A549 (cell line): ENCODE results near the gene FBLN1. TPM values are rescaled to one million over a fixed set of nuclear protein-coding genes. Genes with fewer than 3 reads are reported as not detected.

Experiments
- ATAC-seq, 2 experiments: fragments of 200-7000 bp in 1 of 2; fragments of >200 bp in 1 of 2; cut with Nextera tagmentation in 1 of 2; cut with Tn5 transposase in 1 of 2; 3 replicates each; pipeline versions ENCODE4 v1.8.0 to v1.9.1; 2018 to 2020; ENCODE audit warnings: mild to moderate bottlenecking in 1 of 2, moderate library complexity in 1 of 2
- CTCF ChIA-PET: fragments of 300-600 bp; sonication (Branson Sonifier 250); formaldehyde crosslinking; extraction: SDS; loops from one replicate; lab custom pipeline; 2021; ENCODE audit warnings: antibody characterized with exemption, inconsistent platforms; lab: Yijun Ruan, JAX
- POLR2A ChIA-PET: fragments of 350-600 bp; formaldehyde crosslinking; extraction: SDS; loops from one replicate; lab custom pipeline; 2021; ENCODE audit warnings: antibody characterized with exemption, inconsistent platforms; lab: Yijun Ruan, JAX
- DNase-seq, 2 experiments: peaks; one replicate each; pipeline versions ENCODE4 v3.0.0 to v3.0.0-alpha.2; 2011 to 2016; ENCODE audit warnings: low read depth in 1 of 2, low spot score in 1 of 2
- FAIRE-seq: peaks from 2 replicates; lab custom pipeline; 2011; peaks lifted over from hg19 to GRCh38; lab: Jason Lieb, UNC
- H3K27ac ChIP-seq, 2 experiments: fragments of >200 bp; sonication (Bioruptor Twin); formaldehyde crosslinking; 3 replicates each; pipeline ENCODE4 v1.5.1; 2016 to 2017
- H3K4me1 ChIP-seq: fragments of >200 bp; sonication (Bioruptor Twin); formaldehyde crosslinking; 3 replicates; pipeline ENCODE4 v1.6.1; 2016
- H3K4me2 ChIP-seq: fragments of >200 bp; sonication (Bioruptor Twin); formaldehyde crosslinking; 3 replicates; pipeline ENCODE4 v1.6.1; 2016
- H3K4me3 ChIP-seq: fragments of >200 bp; sonication (Bioruptor Twin); formaldehyde crosslinking; 3 replicates; pipeline ENCODE4 v1.5.1; 2016
- H3K9me3 ChIP-seq: fragments of >200 bp; sonication (Bioruptor Twin); formaldehyde crosslinking; 3 replicates; pipeline ENCODE4 v1.6.1; 2016
- BHLHE40 ChIP-seq: IDR thresholded peaks from 2 replicates; pipeline ENCODE4 v1.6.1; 2012; ENCODE audit warnings: low read depth, low read length, inconsistent platforms
- CBX8 ChIP-seq: fragments of 200-600 bp; sonication (generic); IDR thresholded peaks from 2 replicates; pipeline ENCODE4 v1.6.1; 2016
- CEBPB ChIP-seq, 2 experiments: fragments of >200 bp in 1 of 2; sonication (Bioruptor Twin) in 1 of 2; formaldehyde crosslinking in 1 of 2; IDR thresholded peaks; 2 replicates each; pipeline ENCODE4 v1.6.1; 2012 to 2016
- EHMT2 ChIP-seq: fragments of 200-600 bp; sonication (generic); IDR thresholded peaks from 2 replicates; pipeline ENCODE4 v1.6.1; 2016; ENCODE audit warnings: antibody characterized with exemption, low read depth, mild to moderate bottlenecking, moderate library complexity
- EP300 ChIP-seq, 2 experiments: fragments of >200 bp; sonication (Bioruptor Twin); formaldehyde crosslinking; IDR thresholded peaks; 2 replicates in 1 of 2; 3 replicates in 1 of 2; pipeline ENCODE4 v1.6.1; 2016 to 2017
- FOSB ChIP-seq: fragments of 250-450 bp; sonication (Bioruptor Pico); IDR thresholded peaks from 2 replicates; pipeline ENCODE4 v1.5.0; 2020; ENCODE audit warnings: mild to moderate bottlenecking, moderate library complexity
- FOXS1 ChIP-seq: fragments of 250-450 bp; sonication (Bioruptor Pico); IDR thresholded peaks from 2 replicates; pipeline ENCODE4 v1.5.0; 2020; ENCODE audit warnings: mild to moderate bottlenecking, moderate library complexity
- HDAC2 ChIP-seq: fragments of 200-600 bp; sonication (generic); IDR thresholded peaks from 2 replicates; pipeline ENCODE4 v1.6.1; 2016
- HOXA7 ChIP-seq: fragments of 250-450 bp; sonication (Bioruptor Pico); IDR thresholded peaks from 2 replicates; pipeline ENCODE4 v1.5.0; 2020; ENCODE audit warnings: mild to moderate bottlenecking, moderate library complexity
- HOXB5 ChIP-seq: fragments of 250-450 bp; sonication (Bioruptor Pico); IDR thresholded peaks from 2 replicates; pipeline ENCODE4 v1.5.0; 2020; ENCODE audit warnings: mild to moderate bottlenecking, moderate library complexity
- KDM1A ChIP-seq: fragments of 200-600 bp; sonication (generic); IDR thresholded peaks from 2 replicates; pipeline ENCODE4 v1.6.1; 2016; ENCODE audit warnings: low read depth, mild to moderate bottlenecking
- MYC ChIP-seq: IDR thresholded peaks from 2 replicates; pipeline ENCODE4 v1.6.1; 2012; ENCODE audit warnings: mild to moderate bottlenecking, inconsistent platforms, low read length, improper control_type of control experiment, borderline replicate concordance
- NPAS2 ChIP-seq: fragments of 250-450 bp; sonication (Bioruptor Pico); IDR thresholded peaks from 2 replicates; pipeline ENCODE4 v1.8.0; 2022; ENCODE audit warnings: mild to moderate bottlenecking, moderate library complexity, borderline replicate concordance
- PHF8 ChIP-seq: fragments of 200-600 bp; sonication (generic); IDR thresholded peaks from 2 replicates; pipeline ENCODE4 v1.6.1; 2016; ENCODE audit warnings: low read depth, mild to moderate bottlenecking, antibody characterized with exemption, moderate library complexity, borderline replicate concordance
- RAD21 ChIP-seq, 2 experiments: fragments of >200 bp in 1 of 2; sonication (Bioruptor Twin) in 1 of 2; formaldehyde crosslinking in 1 of 2; IDR thresholded peaks in 1 of 2; conservative IDR thresholded peaks in 1 of 2; 2 replicates in 1 of 2; 3 replicates in 1 of 2; pipeline ENCODE4 v1.6.1; 2012 to 2018; ENCODE audit warnings: inconsistent platforms in 1 of 2
- RFX5 ChIP-seq: fragments of 450-650 bp; IDR thresholded peaks from 2 replicates; pipeline ENCODE4 v1.7.1; 2014; ENCODE audit warnings: antibody characterized with exemption, mild to moderate bottlenecking, moderate library complexity
- RNF2 ChIP-seq: fragments of 200-600 bp; sonication (generic); IDR thresholded peaks from 2 replicates; pipeline ENCODE4 v1.6.1; 2016; ENCODE audit warnings: low read depth, mild to moderate bottlenecking, antibody characterized with exemption, moderate library complexity, borderline replicate concordance
- SMC3 ChIP-seq: fragments of >200 bp; sonication (Bioruptor Twin); formaldehyde crosslinking; IDR thresholded peaks from 3 replicates; pipeline ENCODE4 v1.6.1; 2018; ENCODE audit warnings: inconsistent platforms
- SREBF2 ChIP-seq: fragments of 450-650 bp; IDR thresholded peaks from 2 replicates; pipeline ENCODE4 v1.6.1; 2014; ENCODE audit warnings: mild to moderate bottlenecking, moderate library complexity
- TFCP2L1 ChIP-seq: fragments of 250-450 bp; sonication (Bioruptor Pico); IDR thresholded peaks from 2 replicates; pipeline ENCODE4 v1.5.0; 2021; ENCODE audit warnings: mild to moderate bottlenecking
- ZFP36 ChIP-seq: fragments of 450-650 bp; IDR thresholded peaks from 2 replicates; pipeline ENCODE4 v1.6.1; 2014; ENCODE audit warnings: borderline replicate concordance; ENCODE audit not compliant: partially characterized antibody
- ZNF302 ChIP-seq: fragments of 250-450 bp; sonication (Bioruptor Pico); IDR thresholded peaks from 2 replicates; pipeline ENCODE4 v1.9.0; 2021; ENCODE audit warnings: inconsistent platforms, mild to moderate bottlenecking, moderate library complexity
- WGBS: methylation state at CpG from one replicate; pipeline ENCODE4 v1.1.6; 2017; ENCODE audit errors: missing lambda C conversion rate; 5-methylcytosine and 5-hydroxymethylcytosine counted together
- polyA plus RNA-seq, 4 experiments: library from polyadenylated mRNA; depleted of rRNA in 3 of 4; stranded (reverse); fragments of >200 nt; fragmentation: RNase III in 1 of 4; extraction: RNeasy Plus Mini Kit Qiagen cat#74134 plus additional on column Dnase treatment in 1 of 4; gene quantifications; 2 replicates in 3 of 4; 3 replicates in 1 of 4; pipeline ENCODE4 v1.2.3, GENCODE V29; 2011 to 2017
- TF ChIP-seq, protein P1 (sequence below): fragments of 250-450 bp; sonication (Bioruptor Pico); IDR thresholded peaks from 2 replicates; pipeline ENCODE4 v1.5.0; 2021; ENCODE audit warnings: mild to moderate bottlenecking, moderate library complexity, borderline replicate concordance
- TF ChIP-seq, protein P2 (sequence below): IDR thresholded peaks from 2 replicates; pipeline ENCODE4 v1.6.1; 2012; ENCODE audit warnings: low read depth, borderline replicate concordance
- TF ChIP-seq, protein P3 (sequence below): IDR thresholded peaks from 2 replicates; pipeline ENCODE4 v1.6.1; 2012
- TF ChIP-seq, protein P4 (sequence below): fragments of >200 bp; sonication (Bioruptor Twin); formaldehyde crosslinking; IDR thresholded peaks from 2 replicates; pipeline ENCODE4 v1.6.1; 2016
- TF ChIP-seq, protein P5 (sequence below): fragments of >200 bp; sonication (Bioruptor Twin); formaldehyde crosslinking; IDR thresholded peaks from 3 replicates; pipeline ENCODE4 v1.5.1; 2016
- TF ChIP-seq, protein P6 (sequence below): fragments of 150-350 bp; IDR thresholded peaks from 2 replicates; pipeline ENCODE4 v1.6.1; 2014; ENCODE audit warnings: low read depth, mild to moderate bottlenecking, low read length

Gene FBLN1
- polyA plus RNA-seq, 2 of the 4 experiments (the other 2 are of a cell fraction): 18.2 to 32.7 TPM

DNA sequence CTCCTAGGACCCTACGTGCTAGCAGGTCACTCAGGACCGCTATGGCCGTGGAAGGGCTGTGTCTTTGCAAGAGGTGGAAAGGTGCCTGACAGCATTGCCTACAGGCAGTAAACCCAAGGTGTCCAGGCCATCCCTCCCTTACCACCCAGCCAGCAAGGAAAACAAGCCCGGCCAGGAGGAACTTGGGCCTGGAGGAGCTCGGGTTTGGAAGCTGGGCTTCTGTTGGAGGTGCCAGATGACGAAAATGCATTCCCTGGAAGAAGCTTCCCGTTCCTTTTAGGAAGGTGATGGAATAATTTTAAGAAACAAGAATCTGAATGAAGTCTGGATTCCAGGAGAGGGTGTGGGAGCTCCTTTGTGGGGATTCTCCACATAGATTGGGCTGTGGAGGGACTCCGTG, 23.6 kb downstream of the FBLN1 start (continued):
- TF ChIP-seq SMC3 (no peak), RFX5 (no peak), FOSB (no peak), NPAS2 (CRISPR knock-in tag) (no peak)

DNA sequence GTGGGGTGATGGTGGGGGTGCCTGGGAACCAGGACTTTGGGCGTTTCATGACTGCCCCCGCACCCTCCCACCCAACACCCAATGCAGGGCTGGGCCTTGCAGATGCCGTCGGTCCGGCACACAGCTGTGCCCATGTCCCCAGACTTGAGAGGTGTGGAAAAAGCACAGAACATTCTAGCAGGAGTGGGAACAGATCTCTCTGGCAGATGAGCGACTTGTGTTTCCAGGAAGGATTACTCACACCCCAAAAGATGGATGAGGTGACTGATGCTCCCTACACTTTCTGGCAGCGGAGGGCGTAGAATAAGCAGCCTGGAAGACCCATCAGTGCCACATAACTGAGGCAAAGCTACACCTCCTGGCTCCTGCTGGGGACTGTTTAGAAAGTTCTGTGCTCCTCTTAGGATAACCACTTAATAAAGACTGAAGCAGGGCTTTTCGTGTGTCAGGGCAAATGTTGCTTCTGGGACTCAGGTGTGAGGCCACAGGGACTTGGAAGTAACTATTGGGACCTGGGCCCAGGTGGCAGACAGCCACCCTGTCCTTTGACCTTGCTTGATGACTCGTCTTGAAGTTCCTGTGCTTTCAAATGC, 24.2 kb downstream of the FBLN1 start:
- ChIA-PET POLR2A (no interaction called here), CTCF (interaction anchor here (1.1 to 1.8 kb wide), 2 partner anchors 18 to 51 kb away, joined by 3 to 5 read pairs; no protein-coding TSS in a partner anchor)
- no peak for DNase-seq
- TF ChIP-seq RAD21 (conservative IDR thresholded peaks at IDR 0.05 in 1 of 2, IDR thresholded peaks at IDR 0.05 in 1 of 2) (no peak), SREBF2 (no peak), KDM1A (no peak), ZNF302 (CRISPR knock-in tag) (no peak), CBX8 (no peak), EHMT2 (no peak), RNF2 (no peak), NPAS2 (CRISPR knock-in tag) (no peak), HDAC2 (no peak), BHLHE40 (no peak), ZFP36 (no peak), CEBPB (IDR thresholded peaks at IDR 0.05) (no peak), EP300 (IDR thresholded peaks at IDR 0.05) (no peak), HOXA7 (no peak), MYC (no peak)
- TF ChIP-seq, protein P1, sequence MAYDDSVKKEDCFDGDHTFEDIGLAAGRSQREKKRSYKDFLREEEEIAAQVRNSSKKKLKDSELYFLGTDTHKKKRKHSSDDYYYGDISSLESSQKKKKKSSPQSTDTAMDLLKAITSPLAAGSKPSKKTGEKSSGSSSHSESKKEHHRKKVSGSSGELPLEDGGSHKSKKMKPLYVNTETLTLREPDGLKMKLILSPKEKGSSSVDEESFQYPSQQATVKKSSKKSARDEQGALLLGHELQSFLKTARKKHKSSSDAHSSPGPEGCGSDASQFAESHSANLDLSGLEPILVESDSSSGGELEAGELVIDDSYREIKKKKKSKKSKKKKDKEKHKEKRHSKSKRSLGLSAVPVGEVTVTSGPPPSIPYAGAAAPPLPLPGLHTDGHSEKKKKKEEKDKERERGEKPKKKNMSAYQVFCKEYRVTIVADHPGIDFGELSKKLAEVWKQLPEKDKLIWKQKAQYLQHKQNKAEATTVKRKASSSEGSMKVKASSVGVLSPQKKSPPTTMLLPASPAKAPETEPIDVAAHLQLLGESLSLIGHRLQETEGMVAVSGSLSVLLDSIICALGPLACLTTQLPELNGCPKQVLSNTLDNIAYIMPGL (CRISPR knock-in tag): no peak
- TF ChIP-seq, protein P2, sequence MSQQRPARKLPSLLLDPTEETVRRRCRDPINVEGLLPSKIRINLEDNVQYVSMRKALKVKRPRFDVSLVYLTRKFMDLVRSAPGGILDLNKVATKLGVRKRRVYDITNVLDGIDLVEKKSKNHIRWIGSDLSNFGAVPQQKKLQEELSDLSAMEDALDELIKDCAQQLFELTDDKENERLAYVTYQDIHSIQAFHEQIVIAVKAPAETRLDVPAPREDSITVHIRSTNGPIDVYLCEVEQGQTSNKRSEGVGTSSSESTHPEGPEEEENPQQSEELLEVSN: no peak
- TF ChIP-seq, protein P3, sequence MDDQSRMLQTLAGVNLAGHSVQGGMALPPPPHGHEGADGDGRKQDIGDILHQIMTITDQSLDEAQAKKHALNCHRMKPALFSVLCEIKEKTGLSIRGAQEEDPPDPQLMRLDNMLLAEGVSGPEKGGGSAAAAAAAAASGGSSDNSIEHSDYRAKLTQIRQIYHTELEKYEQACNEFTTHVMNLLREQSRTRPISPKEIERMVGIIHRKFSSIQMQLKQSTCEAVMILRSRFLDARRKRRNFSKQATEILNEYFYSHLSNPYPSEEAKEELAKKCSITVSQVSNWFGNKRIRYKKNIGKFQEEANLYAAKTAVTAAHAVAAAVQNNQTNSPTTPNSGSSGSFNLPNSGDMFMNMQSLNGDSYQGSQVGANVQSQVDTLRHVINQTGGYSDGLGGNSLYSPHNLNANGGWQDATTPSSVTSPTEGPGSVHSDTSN: no peak
- TF ChIP-seq, protein P4, sequence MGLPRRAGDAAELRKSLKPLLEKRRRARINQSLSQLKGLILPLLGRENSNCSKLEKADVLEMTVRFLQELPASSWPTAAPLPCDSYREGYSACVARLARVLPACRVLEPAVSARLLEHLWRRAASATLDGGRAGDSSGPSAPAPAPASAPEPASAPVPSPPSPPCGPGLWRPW: no peak
- H3K27ac ChIP-seq: no peak overlapping the region
- no peak overlapping the region for H3K4me3 ChIP-seq
- no peak for ATAC-seq
- no peaks in the 10 kb centered on the region for H3K4me1 ChIP-seq
- H3K9me3 ChIP-seq: no peaks in the 10 kb centered on the region
- 94% methylated on average over 9 of the region's 10 CpGs for WGBS
- FAIRE-seq: no peak
- no peak overlapping the region for H3K4me2 ChIP-seq

DNA sequence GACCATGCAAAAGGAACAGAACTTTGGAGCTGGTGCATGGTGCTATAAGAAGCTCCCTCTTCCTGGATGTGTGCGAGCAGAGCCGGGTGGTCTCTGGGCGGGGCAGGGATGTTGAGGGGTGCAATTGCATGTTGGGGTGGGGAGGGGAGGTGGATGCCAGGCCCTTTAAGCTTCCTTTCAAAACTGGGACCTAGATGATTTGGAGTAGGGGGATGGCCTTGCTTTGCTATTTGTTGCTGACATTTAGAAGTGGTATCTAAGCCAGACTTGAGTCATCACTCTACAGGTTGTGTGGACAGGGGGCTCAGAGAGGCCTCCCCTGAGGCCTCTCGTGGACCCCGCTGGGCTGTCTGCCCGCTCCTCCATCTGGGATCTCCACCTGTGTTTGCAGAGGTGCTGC, 24.8 kb downstream of the FBLN1 start:
- CTCF ChIA-PET: interaction anchor here (1.1 to 1.8 kb wide), 2 partner anchors 18 to 51 kb away, joined by 3 to 5 read pairs; no protein-coding TSS in a partner anchor
- ATAC-seq (no peak), DNase-seq (no peak), FAIRE-seq (no peak)
- WGBS: 95% methylated on average over 5 of the region's 6 CpGs
- no peak for TF ChIP-seq HOXB5 (CRISPR knock-in tag)
- TF ChIP-seq, protein P5, sequence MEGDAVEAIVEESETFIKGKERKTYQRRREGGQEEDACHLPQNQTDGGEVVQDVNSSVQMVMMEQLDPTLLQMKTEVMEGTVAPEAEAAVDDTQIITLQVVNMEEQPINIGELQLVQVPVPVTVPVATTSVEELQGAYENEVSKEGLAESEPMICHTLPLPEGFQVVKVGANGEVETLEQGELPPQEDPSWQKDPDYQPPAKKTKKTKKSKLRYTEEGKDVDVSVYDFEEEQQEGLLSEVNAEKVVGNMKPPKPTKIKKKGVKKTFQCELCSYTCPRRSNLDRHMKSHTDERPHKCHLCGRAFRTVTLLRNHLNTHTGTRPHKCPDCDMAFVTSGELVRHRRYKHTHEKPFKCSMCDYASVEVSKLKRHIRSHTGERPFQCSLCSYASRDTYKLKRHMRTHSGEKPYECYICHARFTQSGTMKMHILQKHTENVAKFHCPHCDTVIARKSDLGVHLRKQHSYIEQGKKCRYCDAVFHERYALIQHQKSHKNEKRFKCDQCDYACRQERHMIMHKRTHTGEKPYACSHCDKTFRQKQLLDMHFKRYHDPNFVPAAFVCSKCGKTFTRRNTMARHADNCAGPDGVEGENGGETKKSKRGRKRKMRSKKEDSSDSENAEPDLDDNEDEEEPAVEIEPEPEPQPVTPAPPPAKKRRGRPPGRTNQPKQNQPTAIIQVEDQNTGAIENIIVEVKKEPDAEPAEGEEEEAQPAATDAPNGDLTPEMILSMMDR: no peak
- TF ChIP-seq, protein P6, sequence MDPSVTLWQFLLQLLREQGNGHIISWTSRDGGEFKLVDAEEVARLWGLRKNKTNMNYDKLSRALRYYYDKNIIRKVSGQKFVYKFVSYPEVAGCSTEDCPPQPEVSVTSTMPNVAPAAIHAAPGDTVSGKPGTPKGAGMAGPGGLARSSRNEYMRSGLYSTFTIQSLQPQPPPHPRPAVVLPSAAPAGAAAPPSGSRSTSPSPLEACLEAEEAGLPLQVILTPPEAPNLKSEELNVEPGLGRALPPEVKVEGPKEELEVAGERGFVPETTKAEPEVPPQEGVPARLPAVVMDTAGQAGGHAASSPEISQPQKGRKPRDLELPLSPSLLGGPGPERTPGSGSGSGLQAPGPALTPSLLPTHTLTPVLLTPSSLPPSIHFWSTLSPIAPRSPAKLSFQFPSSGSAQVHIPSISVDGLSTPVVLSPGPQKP: no peak
- TF ChIP-seq CEBPB (IDR thresholded peaks at IDR 0.05): no peak
- TF ChIP-seq HDAC2: no peak
- no peak for TF ChIP-seq ZFP36
- no peak for TF ChIP-seq FOXS1 (CRISPR knock-in tag)
- no peak for TF ChIP-seq TFCP2L1 (CRISPR knock-in tag)
- no peak for TF ChIP-seq PHF8
- POLR2A ChIA-PET: no interaction called here
- Histone ChIP-seq H3K4me1 (no peaks in the 10 kb centered on the region), H3K27ac (no peak overlapping the region), H3K4me3 (no peak overlapping the region), H3K9me3 (no peaks in the 10 kb centered on the region), H3K4me2 (no peak overlapping the region)
